HEK293 (cell line): Measurements from ENCODE around the gene TNFSF13B.

Experiments
- IKZF3 ChIP-seq: fragments of 450-650 bp; IDR thresholded peaks from 2 replicates; pipeline ENCODE4 v1.5.0; 2018; ENCODE audit warnings: missing biosample characterization, mild to moderate bottlenecking, missing genetic modification characterization, moderate library complexity
- KLF16 ChIP-seq: fragments of 450-650 bp; formaldehyde crosslinking; IDR thresholded peaks from 2 replicates; pipeline ENCODE4 v1.5.1; 2017; ENCODE audit warnings: missing biosample characterization, missing genetic modification characterization
- ZFP37 ChIP-seq: fragments of 450-650 bp; formaldehyde crosslinking; IDR thresholded peaks from 2 replicates; pipeline ENCODE4 v1.5.1; 2016; ENCODE audit warnings: missing biosample characterization, missing genetic modification characterization
- ZNF274 ChIP-seq, 2 experiments: fragments of 200-500 bp in 1 of 2; fragments of 450-650 bp in 1 of 2; sonication (Bioruptor generic) in 1 of 2; formaldehyde crosslinking in 1 of 2; IDR thresholded peaks; 2 replicates each; pipeline versions ENCODE4 v1.5.1 to v1.6.1; 2014 to 2016; ENCODE audit warnings: borderline replicate concordance in 1 of 2, inconsistent platforms in 1 of 2, low read length in 1 of 2, missing biosample characterization in 1 of 2, missing genetic modification characterization in 1 of 2
- ZSCAN5A ChIP-seq: fragments of 450-650 bp; formaldehyde crosslinking; IDR thresholded peaks from 2 replicates; pipeline ENCODE4 v1.5.1; 2016; ENCODE audit warnings: missing biosample characterization, missing genetic modification characterization
- TF ChIP-seq, protein P1 (sequence below): fragments of 450-650 bp; formaldehyde crosslinking; IDR thresholded peaks from 2 replicates; pipeline ENCODE4 v1.5.1; 2016; ENCODE audit warnings: missing biosample characterization, missing genetic modification characterization

DNA sequence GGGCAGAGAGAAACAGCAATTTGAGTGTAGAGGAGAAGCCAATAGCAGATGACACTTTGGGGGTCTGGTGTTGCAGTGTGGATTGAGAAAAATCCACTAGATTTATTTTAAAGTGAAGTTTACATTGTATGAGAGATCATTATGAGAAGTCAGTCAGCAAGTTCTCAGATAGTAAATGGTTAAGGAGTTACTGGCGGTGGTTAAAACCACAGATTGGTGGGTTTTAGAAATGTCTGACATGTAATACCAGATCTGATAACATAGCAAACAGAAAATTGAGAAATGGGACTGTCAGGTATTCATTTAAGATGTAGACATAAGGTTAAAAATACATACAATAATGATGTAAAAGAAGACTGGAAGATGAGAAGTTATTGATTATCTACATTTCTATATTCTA is 44.1 kb upstream of the TNFSF13B start:
- TF ChIP-seq KLF16 (tag by site-specific recombination) (no peak), ZNF274 (IDR thresholded peaks at IDR 0.05; ENCODE audit: low read length) (no peak), ZNF274 (tag by site-specific recombination; IDR thresholded peaks at IDR 0.05; ENCODE audit: borderline replicate concordance) (no peak), IKZF3 (tag by site-specific recombination) (no peak), ZFP37 (tag by site-specific recombination) (no peak), ZSCAN5A (tag by site-specific recombination) (no peak)
- TF ChIP-seq, protein P1, sequence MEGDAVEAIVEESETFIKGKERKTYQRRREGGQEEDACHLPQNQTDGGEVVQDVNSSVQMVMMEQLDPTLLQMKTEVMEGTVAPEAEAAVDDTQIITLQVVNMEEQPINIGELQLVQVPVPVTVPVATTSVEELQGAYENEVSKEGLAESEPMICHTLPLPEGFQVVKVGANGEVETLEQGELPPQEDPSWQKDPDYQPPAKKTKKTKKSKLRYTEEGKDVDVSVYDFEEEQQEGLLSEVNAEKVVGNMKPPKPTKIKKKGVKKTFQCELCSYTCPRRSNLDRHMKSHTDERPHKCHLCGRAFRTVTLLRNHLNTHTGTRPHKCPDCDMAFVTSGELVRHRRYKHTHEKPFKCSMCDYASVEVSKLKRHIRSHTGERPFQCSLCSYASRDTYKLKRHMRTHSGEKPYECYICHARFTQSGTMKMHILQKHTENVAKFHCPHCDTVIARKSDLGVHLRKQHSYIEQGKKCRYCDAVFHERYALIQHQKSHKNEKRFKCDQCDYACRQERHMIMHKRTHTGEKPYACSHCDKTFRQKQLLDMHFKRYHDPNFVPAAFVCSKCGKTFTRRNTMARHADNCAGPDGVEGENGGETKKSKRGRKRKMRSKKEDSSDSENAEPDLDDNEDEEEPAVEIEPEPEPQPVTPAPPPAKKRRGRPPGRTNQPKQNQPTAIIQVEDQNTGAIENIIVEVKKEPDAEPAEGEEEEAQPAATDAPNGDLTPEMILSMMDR (tag by site-specific recombination) = no peak
